Astrocyte of the cerebellum (primary cell): ENCODE data around the gene HLF.

Experiments used
- DNase-seq: peaks from one replicate; pipeline ENCODE4 v3.0.0-alpha.2; 2011; ENCODE audit warnings: low read depth
- H3K4me3 ChIP-seq: 2 replicates; pipeline ENCODE4 v1.5.1; 2011; ENCODE audit warnings: mild to moderate bottlenecking, low read depth, low read length, moderate library complexity
- CTCF ChIP-seq: IDR thresholded peaks from 2 replicates; pipeline ENCODE4 v1.5.1; 2012; ENCODE audit warnings: low read length, low read depth, moderate library complexity, mild to moderate bottlenecking; ENCODE audit errors: missing control alignments
- in situ Hi-C: cut with HindIII; loops from 2 replicates; pipeline ENCODE4 v1.10.0; 2017; ENCODE audit warnings: low sequenced_read_pairs

The HLF gene

GRCh38 chr17:55224746-55225145, 40.0 kb upstream of the HLF start:
- TF ChIP-seq CTCF = no peak
- DNase-seq = no peak
- in situ Hi-C loops = no loop called here
- no peak overlapping the region for H3K4me3 ChIP-seq

- in situ Hi-C loops = no loop called here
- DNase-seq = no peak
- no peak overlapping the region for H3K4me3 ChIP-seq
- no peak for TF ChIP-seq CTCF
Observed at GRCh38 chr17:55225237-55225636, 39.5 kb upstream of the HLF start.

- DNase-seq = no peak
- no peak for TF ChIP-seq CTCF
- in situ Hi-C loops = no loop called here
- no peak overlapping the region for H3K4me3 ChIP-seq
Observed at GRCh38 chr17:55228683-55229192, 36.0 kb upstream of the HLF start.

- no peak for TF ChIP-seq CTCF
- no peak overlapping the region for H3K4me3 ChIP-seq
- in situ Hi-C loops = no loop called here
- no peak for DNase-seq
Observed at GRCh38 chr17:55229276-55229675, 35.5 kb upstream of the HLF start.

GRCh38 chr17:55230716-55231115, 34.0 kb upstream of the HLF start:
- DNase-seq = no peak
- no peak overlapping the region for H3K4me3 ChIP-seq
- in situ Hi-C loops = no loop called here
- TF ChIP-seq CTCF = no peak

- in situ Hi-C loops = no loop called here
Observed at GRCh38 chr17:55233840-55234239, 30.9 kb upstream of the HLF start.

More at GRCh38 chr17:55233840-55234239, 30.9 kb upstream of the HLF start:
- no peak for DNase-seq
- TF ChIP-seq CTCF = no peak
- no peak overlapping the region for H3K4me3 ChIP-seq
